ENCODE measurements around the gene CEACAM18. TPM values are rescaled to one million over a fixed set of nuclear protein-coding genes. Genes with fewer than 3 reads are reported as not detected.
"Not testable (repeated sequence)": the region's sequence is repeated elsewhere in the genome, so short reads cannot be mapped to it uniquely, and the experiment has no call there.

CEACAM18 gene
- total and polyA plus RNA-seq, 4 donors: not detected

- no peak for TF ChIP-seq CTCF (IDR thresholded peaks at IDR 0.05; ENCODE audit: control extremely low read depth, extremely low read depth)
- Histone ChIP-seq H3K9ac (ENCODE audit: insufficient read depth in 1 of 2, low read length in 2 of 2) (no peak overlapping the region), H3K9me3 (ENCODE audit: control insufficient read depth in 4 of 4, insufficient read depth in 3 of 4, low read length in 3 of 4) (peaks cover 0 to 2% (median 0%) of the 10 kb centered on the region in 4 donors), H3K4me3 (no peak overlapping the region), H3K36me3 (ENCODE audit: control insufficient read depth in 4 of 4, insufficient read depth in 4 of 4, low read length in 4 of 4) (no peaks in the 10 kb centered on the region), H3K4me1 (ENCODE audit: control insufficient read depth in 5 of 5, insufficient read depth in 5 of 5, low read length in 5 of 5) (no peaks in the 10 kb centered on the region), H3K27me3 (ENCODE audit: control insufficient read depth in 3 of 3, insufficient read depth in 3 of 3, low read length in 2 of 3) (peaks cover 0 to 18% (median 4%) of the 10 kb centered on the region in 3 donors), H3K27ac (ENCODE audit: low read depth in 1 of 2, low read length in 1 of 2) (no peak overlapping the region)
- WGBS, 2 donors: 82 to 84% methylated on average over 10 of the region's 10 CpGs
- ATAC-seq (ENCODE audit: insufficient read depth, low FRiP score) (no peak), DNase-seq (no peak)
Observed at GRCh38 chr19:51462681-51463080, 15.7 kb upstream of the CEACAM18 start.

- 14 to 27% methylated on average over 12 to 15 of the region's 33 CpGs for WGBS, 2 donors
- DNase-seq; H3K9me3 ChIP-seq (ENCODE audit: control insufficient read depth in 4 of 4, insufficient read depth in 3 of 4, low read length in 3 of 4); H3K27ac ChIP-seq (ENCODE audit: low read depth in 1 of 2, low read length in 1 of 2); H3K4me3 ChIP-seq; ATAC-seq (ENCODE audit: insufficient read depth, low FRiP score); H3K9ac ChIP-seq (ENCODE audit: insufficient read depth in 1 of 2, low read length in 2 of 2); H3K4me1 ChIP-seq (ENCODE audit: control insufficient read depth in 5 of 5, insufficient read depth in 5 of 5, low read length in 5 of 5); H3K36me3 ChIP-seq (ENCODE audit: control insufficient read depth in 4 of 4, insufficient read depth in 4 of 4, low read length in 4 of 4): not testable (repeated sequence)
- peaks cover 0 to 18% (median 4%) of the 10 kb centered on the region in 3 donors for H3K27me3 ChIP-seq (ENCODE audit: control insufficient read depth in 3 of 3, insufficient read depth in 3 of 3, low read length in 2 of 3)
Observed at GRCh38 chr19:51463976-51464581, 14.3 kb upstream of the CEACAM18 start.

GRCh38 chr19:51466723-51467122 is 11.6 kb upstream of the CEACAM18 start:
- DNase-seq (no peak), ATAC-seq (ENCODE audit: insufficient read depth, low FRiP score) (no peak)
- H3K4me3 ChIP-seq: no peak overlapping the region
- WGBS, 2 donors: 51 to 61% methylated on average over 3 of the region's 3 CpGs
- no peaks in the 10 kb centered on the region for H3K4me1 ChIP-seq (ENCODE audit: control insufficient read depth in 5 of 5, insufficient read depth in 5 of 5, low read length in 5 of 5)
- no peaks in the 10 kb centered on the region for H3K36me3 ChIP-seq (ENCODE audit: control insufficient read depth in 4 of 4, insufficient read depth in 4 of 4, low read length in 4 of 4)
- no peak for TF ChIP-seq CTCF (IDR thresholded peaks at IDR 0.05; ENCODE audit: control extremely low read depth, extremely low read depth)
- H3K27me3 ChIP-seq (ENCODE audit: control insufficient read depth in 3 of 3, insufficient read depth in 3 of 3, low read length in 2 of 3): peaks cover 0 to 13% (median 0%) of the 10 kb centered on the region in 3 donors
- H3K9ac ChIP-seq (ENCODE audit: insufficient read depth in 1 of 2, low read length in 2 of 2): no peak overlapping the region
- H3K27ac ChIP-seq (ENCODE audit: low read depth in 1 of 2, low read length in 1 of 2): no peak overlapping the region
- H3K9me3 ChIP-seq (ENCODE audit: control insufficient read depth in 4 of 4, insufficient read depth in 3 of 4, low read length in 3 of 4): no peaks in the 10 kb centered on the region

- Histone ChIP-seq H3K27ac (ENCODE audit: low read depth in 1 of 2, low read length in 1 of 2) (no peak overlapping the region), H3K9ac (ENCODE audit: insufficient read depth in 1 of 2, low read length in 2 of 2) (no peak overlapping the region), H3K27me3 (ENCODE audit: control insufficient read depth in 3 of 3, insufficient read depth in 3 of 3, low read length in 2 of 3) (peaks cover 0 to 7% (median 0%) of the 10 kb centered on the region in 3 donors), H3K4me3 (no peak overlapping the region), H3K4me1 (ENCODE audit: control insufficient read depth in 5 of 5, insufficient read depth in 5 of 5, low read length in 5 of 5) (no peaks in the 10 kb centered on the region), H3K36me3 (ENCODE audit: control insufficient read depth in 4 of 4, insufficient read depth in 4 of 4, low read length in 4 of 4) (no peaks in the 10 kb centered on the region), H3K9me3 (ENCODE audit: control insufficient read depth in 4 of 4, insufficient read depth in 3 of 4, low read length in 3 of 4) (no peaks in the 10 kb centered on the region)
- WGBS, 2 donors: 31 to 55% methylated on average over 4 of the region's 4 CpGs
- ATAC-seq (ENCODE audit: insufficient read depth, low FRiP score): no peak
- DNase-seq: no peak
- no peak for TF ChIP-seq CTCF (IDR thresholded peaks at IDR 0.05; ENCODE audit: control extremely low read depth, extremely low read depth)
Observed at GRCh38 chr19:51467864-51468544, 10.3 kb upstream of the CEACAM18 start.
